C4-2B (cell line): ENCODE results near the gene SCRT2.
A peak's percentile ranks its signal among the peaks of the same experiment; 100 is the strongest.

Source experiments
- H3K27ac ChIP-seq: fragments of 450-650 bp; 2 replicates; pipeline ENCODE4 v1.5.1; 2017
- CTCF ChIP-seq: fragments of 450-650 bp; conservative IDR thresholded peaks from 2 replicates; pipeline ENCODE4 v1.5.1; 2017; ENCODE audit warnings: mild to moderate bottlenecking
- ZFX ChIP-seq: fragments of 450-650 bp; IDR thresholded peaks from 2 replicates; pipeline ENCODE4 v1.6.1; 2017

The SCRT2 gene

GRCh38 chr20:717832-718231 lies 42.2 kb upstream of the SCRT2 start:
- no peak for TF ChIP-seq ZFX
- no peak for TF ChIP-seq CTCF
- no peak overlapping the region for H3K27ac ChIP-seq

- TF ChIP-seq ZFX (no peak), CTCF (no peak)
- no peak overlapping the region for H3K27ac ChIP-seq
Observed at GRCh38 chr20:717271-717670, 41.7 kb upstream of the SCRT2 start.

- TF ChIP-seq ZFX = no peak
- H3K27ac ChIP-seq = no peak overlapping the region
Observed at GRCh38 chr20:714453-714852, 38.9 kb upstream of the SCRT2 start.

GRCh38 chr20:711576-711975 lies 36.0 kb upstream of the SCRT2 start:
- no peak for TF ChIP-seq ZFX
- no peak for TF ChIP-seq CTCF
- H3K27ac ChIP-seq = no peak overlapping the region

- H3K27ac ChIP-seq = no peak overlapping the region
- TF ChIP-seq ZFX (no peak), CTCF (no peak)
Observed at GRCh38 chr20:710780-711450, 35.3 kb upstream of the SCRT2 start.

GRCh38 chr20:709991-710779 lies 34.6 kb upstream of the SCRT2 start:
- TF ChIP-seq CTCF = no peak
- TF ChIP-seq ZFX = no peak
- peak overlapping the region; percentile 35 for H3K27ac ChIP-seq

GRCh38 chr20:709423-709822 lies 33.8 kb upstream of the SCRT2 start:
- TF ChIP-seq CTCF = no peak
- TF ChIP-seq ZFX = no peak
- H3K27ac ChIP-seq = peak overlapping the region; percentile 35
